Measurements from ENCODE around the gene C1orf116.

The C1orf116 gene

GRCh38 chr1:207036865-207037264 lies 4.3 kb upstream of the C1orf116 start:
- FAIRE-seq (no peak), DNase-seq (ENCODE audit: insufficient read length, low spot score) (no peak)

- FAIRE-seq (no peak), DNase-seq (ENCODE audit: insufficient read length, low spot score) (no peak)
Observed at GRCh38 chr1:207035877-207036551, 3.5 kb upstream of the C1orf116 start.

GRCh38 chr1:207034998-207035397 lies 2.4 kb upstream of the C1orf116 start:
- FAIRE-seq (no peak), DNase-seq (ENCODE audit: insufficient read length, low spot score) (no peak)

- no peak for FAIRE-seq
Observed at GRCh38 chr1:207034208-207034607, 1.7 kb upstream of the C1orf116 start.

GRCh38 chr1:207033302-207033701 lies 746 bp upstream of the C1orf116 start:
- DNase-seq (ENCODE audit: insufficient read length, low spot score), result no peak
- FAIRE-seq, result no peak

More at GRCh38 chr1:207034208-207034607, 1.7 kb upstream of the C1orf116 start:
- no peak for DNase-seq (ENCODE audit: insufficient read length, low spot score)

GRCh38 chr1:207031632-207032264 lies 808 bp downstream of the C1orf116 start:
- DNase-seq (ENCODE audit: insufficient read length, low spot score) (no peak), FAIRE-seq (no peak)

- no peak for DNase-seq (ENCODE audit: insufficient read length, low spot score)
- FAIRE-seq, result no peak
Observed at GRCh38 chr1:207031016-207031415, 1.5 kb downstream of the C1orf116 start.

- FAIRE-seq, result no peak
- DNase-seq (ENCODE audit: insufficient read length, low spot score), result no peak
Observed at GRCh38 chr1:207030522-207031009, 2.0 kb downstream of the C1orf116 start.

GRCh38 chr1:207029701-207030521 lies 2.6 kb downstream of the C1orf116 start:
- DNase-seq (ENCODE audit: insufficient read length, low spot score) (no peak), FAIRE-seq (no peak)

GRCh38 chr1:207028884-207029650 lies 3.5 kb downstream of the C1orf116 start:
- FAIRE-seq (no peak), DNase-seq (ENCODE audit: insufficient read length, low spot score) (no peak)

- no peak for FAIRE-seq
- DNase-seq (ENCODE audit: insufficient read length, low spot score), result no peak
Observed at GRCh38 chr1:207027921-207028320, 4.6 kb downstream of the C1orf116 start.

- peak; percentile 53 for DNase-seq (ENCODE audit: insufficient read length, low spot score)
- FAIRE-seq, result no peak
Observed at GRCh38 chr1:207027206-207027777, 5.3 kb downstream of the C1orf116 start.

GRCh38 chr1:207026104-207026534 lies 6.4 kb downstream of the C1orf116 start:
- DNase-seq (ENCODE audit: insufficient read length, low spot score), result no peak
- no peak for FAIRE-seq

GRCh38 chr1:207025146-207025880 lies 7.2 kb downstream of the C1orf116 start:
- DNase-seq (ENCODE audit: insufficient read length, low spot score), result no peak
- FAIRE-seq, result no peak

- no peak for FAIRE-seq
- DNase-seq (ENCODE audit: insufficient read length, low spot score), result no peak
Observed at GRCh38 chr1:207024202-207025145, 8.1 kb downstream of the C1orf116 start.

- DNase-seq (ENCODE audit: insufficient read length, low spot score) (no peak), FAIRE-seq (no peak)
Observed at GRCh38 chr1:207022996-207023679, 9.4 kb downstream of the C1orf116 start.

GRCh38 chr1:207021876-207022596 lies 10.5 kb downstream of the C1orf116 start:
- no peak for FAIRE-seq

More at GRCh38 chr1:207021876-207022596, 10.5 kb downstream of the C1orf116 start:
- DNase-seq (ENCODE audit: insufficient read length, low spot score), result no peak

All from HTR-8/SVneo (cell line).